Osteoblast (primary cell): ENCODE data around the gene DNMT3B. TPM values are rescaled to one million over a fixed set of nuclear protein-coding genes. Genes with fewer than 3 reads are reported as not detected.
A peak's percentile ranks its signal among the peaks of the same experiment; 100 is the strongest.
"Not testable (repeated sequence)": the region's sequence is repeated elsewhere in the genome, so short reads cannot be mapped to it uniquely, and the experiment has no call there.

Experiments
- DNase-seq: peaks from one replicate; pipeline ENCODE4 v3.0.0; 2011; ENCODE audit warnings: low spot score, mixed read lengths; ENCODE audit not compliant: insufficient read length; ENCODE audit errors: missing footprints
- H2AFZ ChIP-seq: 2 replicates; pipeline ENCODE4 v1.6.0; 2011; ENCODE audit warnings: mild to moderate bottlenecking, low read length
- H3K27ac ChIP-seq: 2 replicates; pipeline ENCODE4 v1.5.1; 2011; ENCODE audit warnings: mild to moderate bottlenecking, low read depth, low read length, moderate library complexity
- H3K27me3 ChIP-seq: 2 replicates; pipeline ENCODE4 v1.6.0; 2012; ENCODE audit warnings: mild to moderate bottlenecking, control low read depth, inconsistent platforms, low read length, moderate library complexity; ENCODE audit not compliant: insufficient read depth
- H3K36me3 ChIP-seq: 2 replicates; pipeline ENCODE4 v1.5.1; 2011; ENCODE audit warnings: mild to moderate bottlenecking, low read length, control low read depth, moderate library complexity; ENCODE audit not compliant: insufficient read depth
- H3K4me1 ChIP-seq: 2 replicates; pipeline ENCODE4 v1.5.1; 2011; ENCODE audit warnings: mild to moderate bottlenecking, low read length, control low read depth, moderate library complexity; ENCODE audit not compliant: insufficient read depth
- H3K4me2 ChIP-seq: 2 replicates; pipeline ENCODE4 v1.6.0; 2011; ENCODE audit warnings: mild to moderate bottlenecking, low read length; ENCODE audit not compliant: insufficient read depth
- H3K4me3 ChIP-seq: fragments of 200-600 bp; sonication (generic); 3 replicates; pipeline ENCODE4 v1.5.1; 2012; ENCODE audit warnings: mild to moderate bottlenecking, low read length, inconsistent platforms; ENCODE audit not compliant: insufficient read depth
- H3K79me2 ChIP-seq: 2 replicates; pipeline ENCODE4 v1.6.0; 2012; ENCODE audit warnings: mild to moderate bottlenecking, low read length, control low read depth, inconsistent platforms; ENCODE audit not compliant: insufficient read depth
- H3K9me3 ChIP-seq: 2 replicates; pipeline ENCODE4 v1.5.1; 2011; ENCODE audit warnings: low read depth, low read length, control low read depth
- H4K20me1 ChIP-seq: 2 replicates; pipeline ENCODE4 v1.6.0; 2012; ENCODE audit warnings: mild to moderate bottlenecking, low read length, control low read depth; ENCODE audit not compliant: insufficient read depth
- total RNA-seq: library from RNA; depleted of rRNA; stranded (reverse); fragments of >200 nt; gene quantifications from 2 replicates; pipeline ENCODE4 v1.2.3, GENCODE V29; 2012
- TF ChIP-seq, protein P1 (sequence below): IDR thresholded peaks from 2 replicates; pipeline ENCODE4 v1.5.1; 2011; ENCODE audit warnings: mild to moderate bottlenecking, low read depth, low read length, moderate library complexity; ENCODE audit errors: extremely low read depth

The DNMT3B gene
- total RNA-seq, 1 donor, result 2.5 TPM

GRCh38 chr20:32763202-32764004 lies 1.2 kb downstream of the DNMT3B start:
- TF ChIP-seq, protein P1, sequence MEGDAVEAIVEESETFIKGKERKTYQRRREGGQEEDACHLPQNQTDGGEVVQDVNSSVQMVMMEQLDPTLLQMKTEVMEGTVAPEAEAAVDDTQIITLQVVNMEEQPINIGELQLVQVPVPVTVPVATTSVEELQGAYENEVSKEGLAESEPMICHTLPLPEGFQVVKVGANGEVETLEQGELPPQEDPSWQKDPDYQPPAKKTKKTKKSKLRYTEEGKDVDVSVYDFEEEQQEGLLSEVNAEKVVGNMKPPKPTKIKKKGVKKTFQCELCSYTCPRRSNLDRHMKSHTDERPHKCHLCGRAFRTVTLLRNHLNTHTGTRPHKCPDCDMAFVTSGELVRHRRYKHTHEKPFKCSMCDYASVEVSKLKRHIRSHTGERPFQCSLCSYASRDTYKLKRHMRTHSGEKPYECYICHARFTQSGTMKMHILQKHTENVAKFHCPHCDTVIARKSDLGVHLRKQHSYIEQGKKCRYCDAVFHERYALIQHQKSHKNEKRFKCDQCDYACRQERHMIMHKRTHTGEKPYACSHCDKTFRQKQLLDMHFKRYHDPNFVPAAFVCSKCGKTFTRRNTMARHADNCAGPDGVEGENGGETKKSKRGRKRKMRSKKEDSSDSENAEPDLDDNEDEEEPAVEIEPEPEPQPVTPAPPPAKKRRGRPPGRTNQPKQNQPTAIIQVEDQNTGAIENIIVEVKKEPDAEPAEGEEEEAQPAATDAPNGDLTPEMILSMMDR, result no peak
- Histone ChIP-seq H3K79me2 (peaks cover 30% of the 10 kb centered on the region), H3K4me2 (peak overlapping the region; percentile 95), H3K4me3 (peak overlapping the region; percentile 87), H3K36me3 (no peaks in the 10 kb centered on the region), H3K4me1 (peaks cover 6% of the 10 kb centered on the region), H3K27me3 (no peaks in the 10 kb centered on the region), H3K9me3 (no peaks in the 10 kb centered on the region), H4K20me1 (no peaks in the 10 kb centered on the region), H3K27ac (no peak overlapping the region), H2AFZ (peak overlapping the region; percentile 64)
- peak; percentile 93 for DNase-seq

DNA sequence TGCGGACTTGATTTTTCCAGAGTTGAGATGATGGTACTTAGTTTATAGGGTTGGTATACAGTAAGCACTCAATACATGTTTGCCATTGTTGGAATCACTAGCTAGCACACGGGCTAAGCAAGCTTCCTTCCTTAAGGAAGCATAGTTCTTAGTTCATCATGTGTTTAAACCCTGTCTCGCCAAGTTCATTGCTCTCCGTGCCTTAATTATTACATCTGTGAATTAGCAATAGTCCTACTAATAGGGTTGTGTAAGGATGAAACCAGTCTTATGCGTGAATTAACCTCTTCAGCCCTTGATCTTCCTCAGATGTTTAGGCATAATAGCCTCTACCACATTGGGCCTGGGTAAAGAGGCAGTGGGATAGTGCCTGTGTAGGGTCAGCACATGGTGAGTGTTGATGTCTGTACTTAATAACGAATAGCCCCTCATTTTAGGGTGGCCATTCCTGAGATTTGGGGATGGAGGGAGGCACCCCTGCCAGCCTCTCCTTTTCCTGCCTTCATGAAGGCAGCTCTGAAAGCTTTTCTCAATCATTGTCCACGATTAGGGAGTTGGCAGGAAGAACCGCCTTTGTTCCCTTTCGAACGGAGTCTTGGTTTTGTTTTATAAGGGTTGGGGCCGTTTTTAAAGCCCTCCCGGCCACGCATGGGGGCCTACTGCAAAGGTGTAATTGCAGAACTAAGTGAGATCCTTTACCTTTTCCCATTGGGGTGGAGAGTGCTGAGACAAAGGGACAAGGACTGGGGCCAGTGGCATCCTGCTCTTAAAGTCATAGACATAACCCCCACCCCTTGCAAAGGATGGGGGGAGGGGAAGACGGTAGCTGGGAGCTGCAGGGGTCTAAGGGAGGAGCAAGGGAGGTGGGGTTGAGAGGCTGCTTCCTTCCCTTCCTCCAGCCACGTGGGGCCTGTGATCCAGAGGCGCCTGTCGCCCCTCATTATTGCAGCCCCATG lies 2.1 kb downstream of the DNMT3B start:
- Histone ChIP-seq H3K36me3 (no peaks in the 10 kb centered on the region), H3K27me3 (no peaks in the 10 kb centered on the region), H2AFZ (no peak overlapping the region), H3K27ac (no peak overlapping the region), H3K4me1 (peaks cover 6% of the 10 kb centered on the region), H3K4me3 (peak overlapping the region; percentile 87), H3K4me2 (peak overlapping the region; percentile 95), H4K20me1 (no peaks in the 10 kb centered on the region), H3K9me3 (no peaks in the 10 kb centered on the region), H3K79me2 (peaks cover 33% of the 10 kb centered on the region)
- TF ChIP-seq, protein P1, result no peak
- peak; percentile 81 for DNase-seq

DNA sequence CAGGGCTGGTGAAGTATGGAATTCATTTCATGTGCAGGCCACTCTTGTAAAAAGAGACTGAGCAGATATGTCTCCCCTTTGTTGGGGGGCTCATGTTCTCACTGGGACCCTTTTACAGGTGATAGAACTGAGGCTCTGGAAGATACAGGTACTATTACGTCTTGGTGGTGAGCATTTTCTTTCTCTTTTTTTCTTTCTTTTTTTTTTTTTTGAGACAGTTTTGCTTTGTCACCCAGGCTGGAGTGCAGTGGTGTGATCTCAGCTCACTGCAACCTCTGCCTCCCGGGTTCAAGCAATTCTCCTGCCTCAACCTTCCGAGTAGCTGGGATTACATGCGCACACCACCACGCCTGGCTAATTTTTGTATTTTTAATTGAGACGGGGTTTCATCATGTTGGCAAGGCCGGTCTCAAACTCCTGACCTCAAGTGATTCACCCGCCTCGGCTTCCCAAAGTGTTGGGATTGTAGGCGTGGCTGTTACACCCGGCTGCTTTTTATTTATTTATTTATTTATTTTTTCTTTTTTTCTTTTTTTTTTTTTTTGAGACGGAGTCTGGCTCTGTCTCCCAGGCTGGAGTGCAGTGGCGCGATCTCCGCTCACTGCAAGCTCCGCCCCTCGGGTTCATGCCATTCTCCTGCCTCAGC lies 3.2 kb downstream of the DNMT3B start:
- DNase-seq, H4K20me1 ChIP-seq, H3K27me3 ChIP-seq, H3K27ac ChIP-seq, H3K4me2 ChIP-seq, H3K4me3 ChIP-seq, H3K36me3 ChIP-seq, H3K9me3 ChIP-seq, H2AFZ ChIP-seq, H3K4me1 ChIP-seq: not testable (repeated sequence)
- peaks cover 33% of the 10 kb centered on the region for H3K79me2 ChIP-seq

DNA sequence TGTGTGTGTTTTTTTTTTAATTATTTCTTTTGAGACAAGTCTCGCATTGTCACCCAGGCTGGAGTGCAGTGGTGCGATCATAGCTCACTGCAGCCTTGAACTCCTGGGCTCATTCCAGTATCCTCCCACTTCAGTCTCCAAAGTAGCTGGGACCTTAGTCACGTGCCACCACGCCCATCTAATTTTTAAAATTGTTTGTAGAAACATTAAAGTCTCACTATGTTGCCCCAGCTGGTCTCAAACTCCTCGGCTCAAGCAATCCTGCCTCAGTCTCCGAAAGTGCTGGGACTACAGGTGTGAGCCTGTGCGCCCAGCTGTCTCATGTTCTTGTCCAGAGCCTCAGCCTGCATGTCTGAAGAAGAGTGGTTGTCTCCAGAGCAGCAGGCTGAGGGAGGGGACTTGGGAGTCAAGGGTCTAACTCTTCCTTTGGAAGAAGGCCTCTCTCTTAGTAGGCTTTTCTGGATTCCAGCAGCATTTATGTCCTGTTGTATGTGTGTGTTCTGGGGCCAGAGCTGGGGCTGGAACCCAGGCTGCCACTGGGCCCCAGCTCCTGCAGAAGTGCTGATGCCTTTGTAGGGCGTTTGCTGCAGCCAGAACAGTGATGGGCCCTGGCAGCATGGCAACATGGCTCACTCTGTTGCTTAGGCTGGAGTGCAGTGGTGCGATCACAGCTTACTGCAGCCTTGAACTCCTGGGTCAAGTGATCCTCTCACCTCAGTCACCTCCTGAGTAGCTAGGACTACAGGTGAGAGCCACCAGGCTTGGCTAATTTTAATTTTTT lies 5.4 kb downstream of the DNMT3B start:
- no peak for DNase-seq
- TF ChIP-seq, protein P1, result no peak
- H3K79me2 ChIP-seq, result peaks cover 33% of the 10 kb centered on the region

More for the DNA sequence above, 5.4 kb downstream of the DNMT3B start:
- no peaks in the 10 kb centered on the region for H3K36me3 ChIP-seq
- H3K9me3 ChIP-seq, result no peaks in the 10 kb centered on the region
- peaks cover 6% of the 10 kb centered on the region for H3K4me1 ChIP-seq
- H2AFZ ChIP-seq, result no peak overlapping the region
- no peak overlapping the region for H3K4me2 ChIP-seq
- no peaks in the 10 kb centered on the region for H4K20me1 ChIP-seq
- H3K4me3 ChIP-seq, result no peak overlapping the region
- H3K27ac ChIP-seq, result no peak overlapping the region
- no peaks in the 10 kb centered on the region for H3K27me3 ChIP-seq
